ENCODE measurements around the gene GRM4.
"Not testable (repeated sequence)": the region's sequence is repeated elsewhere in the genome, so short reads cannot be mapped to it uniquely, and the experiment has no call there.

GRM4 gene

GRCh38 chr6:34017106-34017805 is 128.6 kb downstream of the GRM4 start:
- H3K27ac Mint-ChIP-seq: no peak overlapping the region
- ATAC-seq (no peak), DNase-seq (ENCODE audit: low spot score in 2 of 2) (no peak)
- no peaks in the 10 kb centered on the region for H3K4me1 Mint-ChIP-seq
- H3K36me3 Mint-ChIP-seq: no peaks in the 10 kb centered on the region
- H3K9me3 Mint-ChIP-seq: no peaks in the 10 kb centered on the region
- no peak overlapping the region for H3K4me3 Mint-ChIP-seq

- H3K27ac Mint-ChIP-seq; H3K9me3 Mint-ChIP-seq; H3K36me3 Mint-ChIP-seq; DNase-seq (ENCODE audit: low spot score in 2 of 2); ATAC-seq; H3K4me3 Mint-ChIP-seq; H3K4me1 Mint-ChIP-seq: not testable (repeated sequence)
Observed at GRCh38 chr6:34016573-34016972, 129.3 kb downstream of the GRM4 start.

DNA sequence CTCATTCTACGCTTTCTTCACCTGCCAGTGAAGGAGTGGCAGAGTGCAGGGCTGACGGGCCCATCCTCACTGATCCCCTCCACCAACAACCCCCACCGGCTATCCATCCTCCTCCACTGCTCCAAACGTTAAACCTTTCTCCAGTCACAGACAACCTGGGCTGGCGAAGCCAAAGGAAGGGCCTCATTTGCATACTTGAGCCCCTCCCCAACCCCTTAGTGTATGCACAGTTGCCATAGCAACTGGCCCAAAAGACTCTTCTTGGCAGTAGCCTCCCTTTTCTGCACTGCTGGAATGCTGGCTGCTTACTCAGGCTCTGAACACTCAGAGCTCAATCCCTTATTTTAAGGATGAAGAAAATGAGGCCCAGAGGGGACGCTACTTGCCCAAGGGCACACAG is 130.3 kb downstream of the GRM4 start:
- ATAC-seq (no peak), DNase-seq (ENCODE audit: low spot score in 2 of 2) (no peak)
- no peak overlapping the region for H3K4me3 Mint-ChIP-seq
- no peak overlapping the region for H3K27ac Mint-ChIP-seq
- H3K36me3 Mint-ChIP-seq: no peaks in the 10 kb centered on the region
- no peaks in the 10 kb centered on the region for H3K9me3 Mint-ChIP-seq
- H3K4me1 Mint-ChIP-seq: no peaks in the 10 kb centered on the region

DNA sequence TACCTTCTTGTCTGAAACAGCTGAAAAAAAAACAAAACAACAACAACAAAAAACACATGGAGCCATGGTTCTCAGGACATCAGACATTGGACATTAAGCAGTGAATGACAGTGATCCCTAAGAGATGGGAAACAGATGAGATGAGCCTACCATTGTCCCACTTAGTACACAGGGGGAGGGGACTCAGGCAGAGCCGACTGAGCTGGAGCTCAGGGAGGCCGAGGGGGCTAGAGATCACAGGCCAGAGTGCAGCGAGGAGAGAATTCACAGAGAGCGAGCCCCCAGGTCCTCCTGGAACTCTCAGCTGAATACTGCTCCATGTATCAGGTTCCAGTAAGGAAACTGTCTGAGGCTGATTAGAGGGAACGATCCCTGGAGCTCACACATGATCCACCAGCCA is 134.6 kb downstream of the GRM4 start:
- no peak for DNase-seq (ENCODE audit: low spot score in 2 of 2)
- H3K4me1 Mint-ChIP-seq: no peaks in the 10 kb centered on the region
- no peak for ATAC-seq
- no peaks in the 10 kb centered on the region for H3K9me3 Mint-ChIP-seq
- no peak overlapping the region for H3K4me3 Mint-ChIP-seq
- no peak overlapping the region for H3K27ac Mint-ChIP-seq
- H3K36me3 Mint-ChIP-seq: no peaks in the 10 kb centered on the region

DNA sequence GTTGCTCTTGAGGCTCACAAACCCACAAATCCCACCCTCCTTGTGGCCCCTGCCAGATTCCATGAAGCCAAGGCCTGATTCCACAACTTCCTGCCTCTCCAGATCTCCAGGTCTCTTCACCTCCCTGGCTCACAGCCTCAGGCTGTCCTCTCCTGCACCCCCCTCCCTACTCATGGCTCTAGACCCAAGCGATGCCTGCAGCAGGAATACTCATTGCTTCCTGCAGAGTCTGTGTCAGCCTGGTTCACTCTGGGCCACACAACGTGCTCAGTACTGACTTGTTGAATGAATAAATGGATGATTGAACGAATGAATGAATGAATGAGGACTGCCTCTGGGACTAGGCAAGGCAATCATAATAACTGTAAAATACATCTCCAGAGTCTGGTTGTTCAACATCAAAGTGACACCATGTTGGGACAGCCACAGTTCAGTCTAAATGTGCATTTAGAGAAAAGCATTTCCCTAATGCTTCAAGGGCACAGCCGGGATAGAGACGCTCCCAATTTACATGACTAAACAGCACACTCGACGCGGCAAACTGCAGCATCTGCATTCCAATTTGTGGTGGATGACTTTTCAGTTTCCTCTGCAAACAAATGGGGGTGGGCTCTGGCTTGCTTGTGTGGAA is 139.9 kb downstream of the GRM4 start:
- Mint-ChIP-seq H3K36me3 (no peaks in the 10 kb centered on the region), H3K9me3 (peaks cover 3% of the 10 kb centered on the region), H3K27ac (no peak overlapping the region), H3K4me1 (peaks cover 6% of the 10 kb centered on the region), H3K4me3 (no peak overlapping the region)
- DNase-seq (ENCODE audit: low spot score in 2 of 2) (no peak), ATAC-seq (no peak)

DNA sequence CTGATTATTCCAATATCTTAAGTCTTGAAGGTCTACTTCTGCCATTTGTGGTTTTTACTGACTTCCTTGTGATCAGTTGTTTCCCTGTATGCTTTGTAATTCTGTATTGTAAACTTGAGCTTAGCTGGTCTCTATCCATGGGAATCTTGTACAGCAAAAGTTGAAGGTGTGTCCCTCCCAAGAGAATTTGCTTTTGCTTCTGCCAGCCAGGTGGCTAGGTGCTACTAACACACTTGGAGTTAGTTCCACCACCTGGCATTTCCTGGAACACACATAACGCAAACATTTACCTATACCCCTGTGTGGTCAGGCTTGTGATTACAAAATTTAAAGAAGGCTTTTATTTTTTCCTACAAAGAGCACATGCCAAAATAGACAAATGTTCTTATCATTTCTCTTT is 141.2 kb downstream of the GRM4 start:
- ATAC-seq (no peak), DNase-seq (ENCODE audit: low spot score in 2 of 2) (no peak)
- peaks cover 3% of the 10 kb centered on the region for H3K9me3 Mint-ChIP-seq
- H3K27ac Mint-ChIP-seq: no peak overlapping the region
- no peaks in the 10 kb centered on the region for H3K36me3 Mint-ChIP-seq
- peaks cover 6% of the 10 kb centered on the region for H3K4me1 Mint-ChIP-seq
- no peak overlapping the region for H3K4me3 Mint-ChIP-seq

DNA sequence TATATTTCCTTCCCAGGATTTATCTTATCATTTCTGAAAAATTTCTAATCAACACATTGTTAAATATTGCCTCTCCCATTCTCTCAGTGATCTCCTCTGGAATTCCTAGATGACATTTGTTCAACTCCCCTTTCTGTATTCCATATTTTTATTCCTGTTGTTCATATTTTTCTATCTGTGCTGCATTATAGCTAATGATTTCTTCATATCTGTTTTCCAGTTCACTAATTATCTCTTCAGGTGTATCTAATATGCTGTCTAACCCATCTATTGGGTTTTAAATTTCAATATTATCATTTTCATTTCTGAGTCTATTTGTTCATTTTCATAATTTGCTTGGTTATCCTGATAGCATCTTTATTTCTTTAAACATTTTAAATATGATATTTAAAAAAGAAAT is 141.9 kb downstream of the GRM4 start:
- DNase-seq (ENCODE audit: low spot score in 2 of 2) (no peak), ATAC-seq (no peak)
- H3K4me3 Mint-ChIP-seq: no peak overlapping the region
- no peak overlapping the region for H3K27ac Mint-ChIP-seq
- peaks cover 6% of the 10 kb centered on the region for H3K4me1 Mint-ChIP-seq
- H3K36me3 Mint-ChIP-seq: no peaks in the 10 kb centered on the region
- H3K9me3 Mint-ChIP-seq: peaks cover 3% of the 10 kb centered on the region

DNA sequence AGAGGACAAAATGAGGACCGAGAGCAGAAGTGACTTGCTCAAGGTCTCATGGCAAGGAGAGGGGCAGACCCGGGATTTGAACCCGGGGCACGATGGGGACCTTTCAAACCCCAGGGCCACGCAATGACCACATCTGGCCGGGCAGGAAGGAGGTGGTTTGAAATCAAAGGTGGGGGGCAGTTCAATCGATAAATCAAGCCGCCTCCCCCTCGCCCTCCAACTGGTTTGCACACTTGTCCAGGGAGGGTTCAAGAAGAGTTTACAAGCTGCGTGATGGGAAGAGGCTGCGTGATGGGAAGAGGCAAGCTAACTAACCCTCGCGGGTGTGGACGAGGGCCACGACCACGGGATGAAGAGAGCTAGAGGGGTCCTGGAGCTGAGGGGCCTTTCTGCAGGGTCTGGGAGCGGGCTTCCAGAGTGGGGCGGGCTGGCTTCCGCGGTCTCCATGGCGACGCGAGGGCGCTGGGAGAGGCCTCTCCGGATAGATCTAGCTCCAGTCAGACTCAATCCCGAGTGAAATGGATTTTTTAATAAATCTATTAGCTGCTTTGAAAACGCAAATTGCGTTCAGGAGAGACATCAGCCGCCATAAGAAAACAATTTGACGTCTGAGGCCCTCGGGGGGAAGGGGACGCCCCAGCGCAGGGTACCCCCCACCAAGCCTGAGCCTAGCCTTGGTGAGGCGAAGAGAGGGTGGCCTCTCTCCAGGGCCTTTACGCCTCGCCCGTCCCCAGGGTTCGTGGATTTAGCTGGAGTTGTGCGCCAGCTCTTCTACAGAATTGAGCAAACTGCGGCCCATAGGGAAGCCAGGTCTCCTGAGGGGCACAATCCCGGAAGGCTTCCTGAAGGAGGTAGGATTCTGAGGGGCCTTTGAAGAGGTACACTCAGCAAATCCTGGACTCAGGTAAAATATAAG is 143.9 kb downstream of the GRM4 start:
- H3K36me3 Mint-ChIP-seq: no peaks in the 10 kb centered on the region
- H3K9me3 Mint-ChIP-seq: peaks cover 7% of the 10 kb centered on the region
- DNase-seq (ENCODE audit: low spot score in 2 of 2): no peak
- H3K27ac Mint-ChIP-seq: no peak overlapping the region
- no peak overlapping the region for H3K4me3 Mint-ChIP-seq
- peaks cover 6% of the 10 kb centered on the region for H3K4me1 Mint-ChIP-seq
- no peak for ATAC-seq

DNA sequence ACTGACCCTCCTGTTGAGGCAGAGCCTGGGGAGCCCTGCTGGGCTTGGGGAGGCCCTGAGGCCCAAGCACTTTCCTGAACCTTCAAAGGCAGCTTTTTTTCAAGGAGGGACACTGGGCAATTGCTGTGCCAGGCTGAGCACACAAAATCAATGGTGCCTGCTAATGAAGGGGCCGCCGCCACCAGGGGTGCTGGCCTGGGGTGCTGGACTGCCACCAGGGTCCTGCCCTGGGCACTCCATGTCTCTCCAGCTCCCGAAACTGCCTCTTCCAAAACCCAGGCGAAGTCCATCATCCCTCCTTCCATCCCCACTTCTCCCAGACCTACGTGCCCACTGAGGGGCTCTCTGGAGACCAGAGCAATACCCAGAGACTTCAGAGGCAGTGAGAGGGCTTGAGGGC is 145.6 kb downstream of the GRM4 start:
- H3K4me1 Mint-ChIP-seq: no peaks in the 10 kb centered on the region
- no peak overlapping the region for H3K27ac Mint-ChIP-seq
- no peak overlapping the region for H3K4me3 Mint-ChIP-seq
- peaks cover 7% of the 10 kb centered on the region for H3K9me3 Mint-ChIP-seq
- no peaks in the 10 kb centered on the region for H3K36me3 Mint-ChIP-seq
- no peak for ATAC-seq
- no peak for DNase-seq (ENCODE audit: low spot score in 2 of 2)

GRCh38 chr6:33999567-33999966 is 146.3 kb downstream of the GRM4 start:
- Mint-ChIP-seq H3K4me1 (no peaks in the 10 kb centered on the region), H3K27ac (no peak overlapping the region), H3K36me3 (no peaks in the 10 kb centered on the region), H3K4me3 (no peak overlapping the region), H3K9me3 (peaks cover 7% of the 10 kb centered on the region)
- ATAC-seq (no peak), DNase-seq (ENCODE audit: low spot score in 2 of 2) (no peak)

DNA sequence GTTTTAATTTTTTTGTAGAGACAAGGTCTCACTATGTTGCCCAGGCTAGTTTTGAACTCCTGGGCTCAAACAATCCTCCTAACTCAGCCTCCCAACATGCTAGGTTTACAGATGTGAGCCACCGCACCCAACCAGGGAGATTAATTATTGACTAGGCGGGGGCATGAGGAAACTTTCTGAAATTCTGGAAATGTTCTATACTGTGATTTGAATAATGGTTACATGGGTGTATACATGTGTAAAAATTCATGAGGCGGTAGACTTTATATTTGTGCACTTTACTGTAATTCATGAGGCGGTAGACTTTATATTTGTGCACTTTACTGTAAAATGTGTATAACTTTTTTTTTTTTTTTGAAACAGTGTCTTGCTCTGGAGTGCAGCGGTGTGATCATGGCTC is 147.2 kb downstream of the GRM4 start:
- no peak for ATAC-seq
- Mint-ChIP-seq H3K27ac (no peak overlapping the region), H3K9me3 (peaks cover 4% of the 10 kb centered on the region), H3K36me3 (no peaks in the 10 kb centered on the region), H3K4me3 (no peak overlapping the region), H3K4me1 (no peaks in the 10 kb centered on the region)
- DNase-seq (ENCODE audit: low spot score in 2 of 2): no peak

- ATAC-seq (no peak), DNase-seq (ENCODE audit: low spot score in 2 of 2) (no peak)
- peaks cover 4% of the 10 kb centered on the region for H3K9me3 Mint-ChIP-seq
- H3K4me3 Mint-ChIP-seq: no peak overlapping the region
- H3K36me3 Mint-ChIP-seq: no peaks in the 10 kb centered on the region
- H3K4me1 Mint-ChIP-seq: no peaks in the 10 kb centered on the region
- no peak overlapping the region for H3K27ac Mint-ChIP-seq
Observed at GRCh38 chr6:33997265-33997664, 148.6 kb downstream of the GRM4 start.

DNA sequence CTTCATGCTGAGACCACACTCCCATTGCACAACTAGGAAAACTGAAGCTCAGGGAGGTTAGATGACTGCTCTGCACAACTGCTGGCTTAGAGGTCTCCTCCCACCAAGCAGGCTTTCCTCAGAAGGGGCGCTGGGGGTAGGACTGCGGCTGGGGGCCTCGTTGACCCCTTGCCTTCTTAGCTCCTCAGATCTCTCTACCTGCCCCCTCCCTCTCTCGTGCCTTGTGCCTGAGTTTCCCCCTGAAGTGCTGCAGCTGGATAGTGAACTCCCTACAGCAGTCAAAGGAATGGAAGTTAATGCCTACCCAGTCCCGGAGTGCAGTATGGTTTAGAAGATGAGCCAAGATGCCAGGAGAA is 149.8 kb downstream of the GRM4 start:
- ATAC-seq: no peak
- no peaks in the 10 kb centered on the region for H3K36me3 Mint-ChIP-seq
- H3K9me3 Mint-ChIP-seq: peaks cover 4% of the 10 kb centered on the region
- no peaks in the 10 kb centered on the region for H3K4me1 Mint-ChIP-seq
- DNase-seq (ENCODE audit: low spot score in 2 of 2): no peak
- no peak overlapping the region for H3K27ac Mint-ChIP-seq
- H3K4me3 Mint-ChIP-seq: no peak overlapping the region

DNA sequence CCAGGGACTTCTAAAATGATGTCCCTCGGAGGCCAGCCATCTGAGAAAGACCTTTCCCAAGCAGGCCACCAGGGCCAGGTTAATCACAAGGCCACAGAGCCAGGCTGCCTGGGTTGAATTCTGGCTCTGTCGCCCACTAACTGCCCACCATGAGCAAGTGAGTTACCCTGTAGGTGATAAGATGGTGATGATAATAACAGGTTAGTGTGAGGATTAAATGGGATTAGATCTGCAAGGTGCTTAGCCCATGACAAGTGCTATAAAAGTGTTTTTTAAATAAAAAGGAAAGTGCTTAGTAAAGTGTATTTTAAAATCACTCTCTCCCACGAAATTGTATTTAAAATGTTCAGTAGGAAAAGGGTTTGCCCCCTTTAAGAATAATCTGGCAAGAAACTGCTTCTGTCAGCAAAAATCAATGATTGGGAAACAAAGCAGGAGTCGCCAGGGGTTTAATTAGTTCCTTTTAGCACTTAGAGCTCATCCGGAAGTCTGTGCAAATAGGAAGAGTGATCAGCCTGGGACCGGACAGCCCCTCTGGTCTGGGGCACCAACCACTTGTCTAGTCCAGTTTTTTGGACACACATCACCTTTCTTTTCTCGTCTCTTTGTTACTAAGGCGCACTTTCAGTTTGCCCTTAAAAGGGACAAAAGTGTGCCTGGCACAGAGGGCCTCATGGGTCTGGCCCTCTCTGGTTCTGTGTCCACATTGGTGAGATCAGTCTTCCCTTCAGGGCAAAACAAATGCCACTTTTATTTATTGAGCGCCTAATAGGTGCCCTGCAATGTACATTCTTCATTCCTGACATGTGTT is 150.4 kb downstream of the GRM4 start:
- H3K9me3 Mint-ChIP-seq: peaks cover 4% of the 10 kb centered on the region
- H3K4me1 Mint-ChIP-seq: no peaks in the 10 kb centered on the region
- H3K36me3 Mint-ChIP-seq: no peaks in the 10 kb centered on the region
- no peak overlapping the region for H3K27ac Mint-ChIP-seq
- ATAC-seq (no peak), DNase-seq (ENCODE audit: low spot score in 2 of 2) (no peak)
- H3K4me3 Mint-ChIP-seq: no peak overlapping the region

All from stimulated activated effector memory CD8-positive, alpha-beta T cell treated with anti-CD3 and anti-CD28 coated beads, Interleukin-12 subunit alpha, Interleukin-12 subunit beta, amount 100 ng/mL, for 72 hours (primary cell).